GM18520 (cell line): Measurements from ENCODE around the gene PHACTR3.

Source experiments
- ATAC-seq: cut with Tn5 transposase; IDR thresholded peaks from one replicate; pipeline ENCODE4 v1.9.1; 2021; ENCODE audit not compliant: unreplicated experiment

The PHACTR3 gene

DNA sequence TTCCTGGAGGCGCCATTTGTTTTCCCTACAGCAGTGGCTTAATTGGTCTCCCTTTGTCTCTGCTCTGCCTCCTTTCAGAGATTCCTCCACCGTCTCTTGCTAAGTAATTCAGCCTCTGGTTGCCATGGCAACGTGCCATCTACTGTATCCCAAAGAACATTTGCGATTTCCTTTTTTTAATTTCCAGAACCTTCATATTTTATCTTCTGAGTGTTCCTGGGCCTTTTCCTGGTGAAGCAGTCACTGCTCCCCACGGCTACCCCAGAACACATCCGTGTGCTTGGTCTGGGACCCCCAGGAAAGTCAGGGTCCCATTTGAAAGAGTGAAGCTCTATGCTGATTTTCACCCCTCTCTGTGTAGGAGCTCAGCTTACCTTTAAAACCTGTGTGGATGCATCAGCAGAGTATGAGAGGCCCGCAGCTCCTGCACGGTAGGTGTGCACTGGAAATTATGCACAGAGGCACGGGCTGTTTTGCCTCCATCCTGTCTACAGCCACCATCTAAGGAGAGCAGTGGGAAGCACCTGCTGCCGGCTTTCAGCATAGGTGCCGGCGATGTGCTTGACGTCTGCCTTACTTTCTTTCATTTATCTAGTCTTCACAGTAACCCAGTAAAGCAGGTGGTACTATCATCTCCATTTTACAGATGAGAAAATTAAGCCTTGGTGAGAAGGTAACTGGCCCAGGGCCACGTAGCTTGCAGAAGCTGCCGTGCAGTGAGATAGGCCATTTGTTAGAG lies 206.3 kb downstream of the PHACTR3 start:
- no peak for ATAC-seq

DNA sequence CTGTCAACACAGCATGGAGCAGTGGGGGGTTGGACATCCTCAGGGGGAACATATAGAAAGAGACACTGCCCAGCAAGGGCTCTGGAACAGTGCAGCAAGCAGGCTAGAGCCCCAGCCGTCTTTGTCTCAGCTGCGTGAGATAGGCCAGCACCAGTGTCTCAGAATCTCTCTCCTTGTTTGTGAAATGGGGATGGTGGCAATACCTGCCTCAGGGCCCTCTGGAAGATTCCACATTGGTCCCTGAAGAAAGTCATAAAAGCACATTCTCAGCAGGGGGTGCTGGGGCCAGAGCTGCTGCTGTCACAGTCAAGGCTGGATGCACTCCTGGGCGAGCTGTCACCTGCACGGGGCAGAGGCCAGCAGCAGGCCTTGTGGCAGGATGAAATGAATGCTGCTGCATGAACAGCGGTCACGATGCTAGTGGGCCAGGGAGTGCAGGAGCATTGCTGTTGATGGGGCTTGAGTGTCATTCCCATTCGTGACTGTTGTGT lies 207.4 kb downstream of the PHACTR3 start:
- no peak for ATAC-seq

DNA sequence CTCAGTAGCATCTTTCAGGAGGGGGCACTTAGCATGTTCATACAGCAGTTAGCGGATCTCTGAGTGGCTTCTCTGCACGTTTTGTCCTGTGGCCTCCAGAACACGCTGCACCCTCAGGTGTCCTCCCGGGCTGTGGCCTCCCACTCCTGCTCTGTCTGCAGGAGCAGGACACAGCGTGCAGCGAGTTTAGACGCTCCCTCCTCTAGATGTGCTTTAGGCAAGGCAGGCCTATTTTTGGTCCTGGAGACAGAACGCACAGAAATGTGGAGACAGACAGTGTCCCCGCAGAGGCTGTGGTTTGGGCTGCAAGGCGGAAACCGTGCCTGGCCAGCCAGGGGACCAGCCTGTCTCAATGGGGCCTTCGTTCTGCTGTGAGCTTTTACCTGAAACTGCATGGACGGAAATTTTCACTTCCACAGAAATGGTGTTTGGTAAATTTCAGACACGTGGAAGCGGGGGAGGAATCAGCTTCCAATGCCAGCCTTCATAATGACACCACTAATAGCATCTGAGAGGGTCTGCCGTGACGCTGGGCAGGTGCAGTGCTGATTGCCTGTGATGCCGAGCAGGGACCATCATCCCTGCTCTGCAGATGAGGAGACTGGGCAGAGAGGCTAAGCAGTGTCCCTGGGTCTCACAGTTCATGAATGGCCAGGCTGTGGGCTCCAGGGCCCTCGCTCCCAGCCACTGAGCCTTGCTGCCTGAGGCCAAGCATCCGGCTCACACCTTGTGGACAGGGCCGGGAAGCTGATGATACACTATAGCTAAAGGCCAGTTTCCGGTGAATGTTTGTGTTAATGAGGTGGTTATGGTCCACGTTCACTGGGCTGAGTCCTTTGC lies 208.2 kb downstream of the PHACTR3 start:
- ATAC-seq, result no peak

DNA sequence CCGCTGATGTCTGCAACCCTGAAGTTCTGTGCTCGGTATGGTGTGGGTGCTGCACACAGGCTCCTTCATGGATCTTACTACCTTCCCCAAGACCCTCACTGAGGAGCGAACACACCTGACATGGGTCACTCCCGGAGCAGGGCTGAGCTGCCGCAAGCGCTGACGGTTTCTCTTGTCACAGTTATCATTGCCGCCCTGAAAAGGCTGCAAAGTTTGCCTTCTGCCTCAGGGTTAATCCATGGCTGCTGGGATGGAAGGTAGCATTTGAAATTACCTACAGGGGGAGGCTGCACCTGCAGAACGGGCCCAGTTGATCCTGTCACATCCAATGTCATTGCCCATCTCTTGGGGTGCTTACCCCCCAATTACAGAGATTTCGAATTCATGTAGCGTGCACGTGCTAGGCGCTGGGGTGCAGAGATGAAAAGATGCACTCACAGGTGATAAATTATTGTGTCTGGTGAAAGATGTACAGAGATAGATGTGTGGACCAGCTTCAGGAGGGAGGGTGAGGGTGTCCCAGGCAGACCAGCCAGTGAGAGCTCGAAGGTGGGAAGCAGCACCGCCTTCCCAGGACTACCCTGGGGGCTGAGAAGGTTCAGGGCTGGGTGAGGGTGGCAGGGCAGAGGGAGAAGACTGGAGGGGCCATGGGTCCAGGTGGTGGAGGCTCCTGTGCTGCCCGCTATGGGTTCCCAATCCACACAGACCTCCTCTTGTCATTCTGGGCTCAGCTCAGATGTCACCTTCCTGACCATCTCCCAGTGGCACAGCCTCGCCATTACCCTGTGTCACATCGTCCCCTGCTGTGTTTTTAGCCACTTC lies 209.0 kb downstream of the PHACTR3 start:
- ATAC-seq, result no peak

DNA sequence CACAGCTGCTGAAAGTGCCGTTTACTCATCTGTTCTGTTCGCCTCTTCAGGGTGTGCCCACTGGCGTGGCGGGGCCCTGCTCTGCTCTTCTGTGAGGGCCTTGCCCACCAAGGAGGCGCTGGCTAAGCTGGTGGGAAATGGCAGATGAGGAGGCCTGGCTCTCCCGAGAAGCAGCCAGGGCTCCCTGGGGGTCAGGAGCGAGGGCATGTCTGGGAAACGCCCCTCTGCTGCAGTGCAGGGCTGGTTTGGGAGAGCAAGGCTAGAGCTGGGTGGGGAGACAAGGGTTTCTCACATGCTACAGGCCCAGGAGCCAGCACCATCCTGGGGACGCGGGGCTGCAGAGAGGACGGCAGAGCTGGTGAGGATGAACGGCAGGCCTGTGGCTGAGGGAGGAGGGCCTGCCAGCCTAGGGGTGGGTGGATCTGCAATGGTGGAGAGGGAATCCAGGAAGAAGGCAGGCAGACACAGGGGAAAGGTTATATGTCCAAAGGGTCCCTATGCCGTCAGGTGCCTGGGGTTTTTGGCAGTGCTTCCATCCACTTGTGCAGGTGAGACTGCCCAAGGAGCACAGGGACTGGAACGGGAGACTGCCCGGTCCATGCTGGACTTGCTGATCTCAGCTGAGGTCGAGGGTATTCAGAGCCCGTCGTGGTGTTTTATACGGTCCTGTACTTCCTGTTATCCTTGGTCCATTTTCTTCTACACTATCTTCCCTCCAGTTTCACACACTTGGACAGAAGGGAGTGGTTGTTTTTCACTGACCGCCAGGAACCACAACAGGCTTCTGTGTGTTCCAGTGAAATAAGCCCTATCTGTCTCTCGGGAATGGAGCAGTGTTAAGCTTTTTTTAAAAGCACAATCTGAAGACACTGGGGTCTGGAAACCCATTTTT lies 209.9 kb downstream of the PHACTR3 start:
- ATAC-seq, result no peak

DNA sequence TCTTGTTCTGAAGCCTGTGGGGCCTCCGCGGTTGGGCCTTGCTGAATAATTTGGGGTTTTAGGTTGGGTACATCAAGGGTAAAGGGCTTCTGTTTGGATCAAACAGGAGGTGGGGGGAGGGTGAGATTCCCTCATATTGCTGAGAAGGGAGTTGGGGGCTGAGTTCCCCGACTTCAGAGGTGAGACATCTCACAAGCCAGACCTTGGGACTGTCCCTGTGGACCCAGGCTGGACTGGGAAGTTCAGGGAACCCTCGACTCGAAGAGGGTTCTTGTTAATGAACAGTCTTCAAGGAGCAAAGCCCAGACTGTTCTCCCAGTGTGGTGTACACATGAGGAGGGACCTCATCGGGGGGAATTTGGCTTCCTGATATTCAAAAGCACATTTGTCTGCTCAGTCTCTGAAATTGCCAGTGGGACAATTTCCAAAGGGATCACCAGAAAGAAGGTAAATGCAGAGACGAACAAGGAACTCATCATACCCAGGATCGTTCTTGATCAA lies 210.6 kb downstream of the PHACTR3 start:
- no peak for ATAC-seq

DNA sequence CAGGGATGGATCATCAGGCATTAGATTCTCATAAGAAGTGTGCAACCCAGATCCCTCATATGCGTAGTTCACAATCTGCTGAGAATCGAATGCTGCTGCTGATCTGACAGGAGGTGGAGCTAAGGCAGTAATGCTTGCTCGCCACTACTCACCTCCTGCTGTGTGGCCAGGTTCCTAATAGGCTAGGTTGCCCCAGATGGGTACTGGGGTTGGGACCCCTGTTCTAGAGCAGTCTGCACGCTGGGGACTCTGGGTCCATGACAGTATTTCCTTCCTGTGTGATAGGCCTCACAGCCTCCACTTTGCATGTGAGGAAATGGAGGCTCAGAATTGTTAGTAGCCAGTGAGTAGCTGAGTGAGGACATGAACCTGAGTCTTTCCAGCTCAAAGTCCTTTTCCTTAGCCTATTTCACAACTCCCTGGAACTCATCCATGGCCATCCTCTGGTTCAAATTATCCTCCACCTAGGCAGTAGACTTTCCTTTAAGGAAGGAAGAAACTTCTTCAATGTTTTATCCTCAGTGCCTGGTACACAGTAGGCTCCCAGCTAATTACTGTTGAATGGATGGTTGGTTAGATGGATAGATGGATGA lies 211.9 kb downstream of the PHACTR3 start:
- ATAC-seq, result no peak

DNA sequence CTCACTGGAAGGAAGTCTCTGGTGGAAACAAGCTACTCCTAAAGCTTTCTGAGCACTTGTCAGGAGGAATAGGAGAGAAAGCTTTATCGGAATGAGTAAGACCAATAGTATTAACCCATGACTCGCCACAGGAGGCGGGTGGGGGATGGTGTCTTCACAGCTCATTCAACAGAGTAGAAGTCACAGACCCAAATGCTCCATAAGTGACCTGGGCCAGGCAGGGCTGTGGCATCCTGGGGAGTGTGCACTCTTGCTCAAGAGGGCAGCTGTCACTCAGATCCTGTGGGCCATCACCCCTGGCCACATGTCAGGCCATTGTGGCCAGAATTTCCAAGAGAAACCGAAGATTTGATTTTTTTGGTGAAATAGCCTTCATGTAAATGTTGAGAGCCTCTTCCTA lies 213.1 kb downstream of the PHACTR3 start:
- no peak for ATAC-seq

DNA sequence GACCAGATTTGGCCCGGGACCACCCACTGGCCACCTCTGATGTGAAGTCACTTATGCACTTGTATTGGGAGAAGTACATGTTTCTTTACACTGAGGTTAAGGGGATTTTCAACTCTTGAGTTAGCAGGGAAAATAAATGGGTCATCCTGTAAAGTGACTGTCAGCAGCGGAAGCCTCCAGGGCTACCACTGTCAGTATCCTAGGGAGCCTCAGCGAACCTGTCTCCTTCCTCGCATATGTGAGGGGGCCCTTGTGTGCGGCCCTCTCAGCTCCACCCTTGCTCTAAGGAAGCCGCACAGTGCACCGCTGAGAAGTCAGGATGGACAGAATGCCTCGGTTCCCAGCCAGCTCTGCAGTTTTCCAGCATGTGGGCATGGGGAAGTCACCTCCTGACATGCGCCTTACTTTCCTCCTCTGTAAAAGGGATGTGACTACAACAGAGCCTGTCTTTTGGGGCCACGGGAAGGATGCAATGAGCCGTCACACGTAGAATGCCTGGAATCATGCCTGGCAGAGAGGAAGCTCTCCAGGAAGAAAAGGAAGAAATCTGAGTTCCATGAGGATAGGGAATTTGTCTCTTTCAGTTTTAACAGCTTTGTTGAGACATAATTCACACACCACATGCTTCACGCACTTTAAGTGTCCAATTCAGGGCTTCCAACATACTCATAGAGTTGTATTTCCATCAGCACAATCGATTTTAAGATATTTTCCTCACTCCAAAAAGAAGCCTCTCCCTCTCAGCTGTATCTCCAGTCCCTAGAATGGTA lies 213.7 kb downstream of the PHACTR3 start:
- ATAC-seq, result no peak

DNA sequence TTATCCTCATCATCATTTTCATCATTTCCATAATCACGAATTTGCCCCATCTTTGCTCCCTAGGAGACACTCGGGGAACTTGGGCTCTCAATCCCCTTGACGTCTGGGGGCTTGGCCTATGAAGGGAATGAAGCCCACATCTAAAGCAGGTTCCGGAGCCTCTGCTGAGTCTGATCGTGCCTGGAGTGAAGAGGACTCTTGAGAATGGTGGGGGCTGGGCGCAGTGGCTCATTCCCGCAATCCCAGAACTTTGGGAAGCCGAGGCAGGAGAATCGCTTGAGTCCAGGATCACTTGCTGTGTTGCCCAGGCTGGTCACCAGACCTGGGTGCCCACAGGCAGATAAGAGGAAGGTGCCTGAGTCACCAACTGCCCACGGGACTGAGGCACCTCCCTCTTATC lies 214.6 kb downstream of the PHACTR3 start:
- no peak for ATAC-seq

DNA sequence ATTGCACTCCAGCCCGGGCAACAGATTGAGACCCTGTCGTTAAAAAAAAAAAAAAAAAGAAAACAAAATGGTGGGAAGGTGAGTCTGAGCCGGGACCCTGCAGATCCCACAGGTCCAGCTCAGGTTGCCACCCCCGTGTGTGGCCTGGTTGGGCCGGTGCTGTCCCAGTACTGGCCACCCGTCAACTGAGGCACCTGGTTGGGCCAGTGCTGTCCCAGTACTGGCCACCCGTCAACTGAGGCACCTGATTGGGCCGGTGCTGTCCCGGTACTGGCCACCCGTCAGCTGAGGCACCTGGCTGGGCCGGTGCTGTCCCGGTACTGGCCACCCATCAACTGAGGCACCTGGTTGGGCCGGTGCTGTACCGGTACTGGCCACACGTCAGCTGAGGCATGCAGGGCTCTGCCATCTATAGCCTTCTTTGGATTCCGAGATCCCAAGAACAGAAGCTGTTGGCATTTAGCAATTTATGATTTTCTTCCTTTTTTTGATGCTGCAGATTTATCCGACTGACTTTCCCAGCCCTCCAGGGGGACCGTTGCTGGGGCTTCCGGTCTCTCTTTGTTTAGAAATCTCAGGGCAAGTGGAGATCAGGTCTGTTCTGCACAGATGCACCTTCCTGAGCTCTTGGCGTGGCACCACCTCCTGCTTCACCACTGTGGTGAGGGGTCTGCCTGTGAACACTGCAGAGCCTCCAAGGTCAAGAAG lies 215.3 kb downstream of the PHACTR3 start:
- no peak for ATAC-seq

DNA sequence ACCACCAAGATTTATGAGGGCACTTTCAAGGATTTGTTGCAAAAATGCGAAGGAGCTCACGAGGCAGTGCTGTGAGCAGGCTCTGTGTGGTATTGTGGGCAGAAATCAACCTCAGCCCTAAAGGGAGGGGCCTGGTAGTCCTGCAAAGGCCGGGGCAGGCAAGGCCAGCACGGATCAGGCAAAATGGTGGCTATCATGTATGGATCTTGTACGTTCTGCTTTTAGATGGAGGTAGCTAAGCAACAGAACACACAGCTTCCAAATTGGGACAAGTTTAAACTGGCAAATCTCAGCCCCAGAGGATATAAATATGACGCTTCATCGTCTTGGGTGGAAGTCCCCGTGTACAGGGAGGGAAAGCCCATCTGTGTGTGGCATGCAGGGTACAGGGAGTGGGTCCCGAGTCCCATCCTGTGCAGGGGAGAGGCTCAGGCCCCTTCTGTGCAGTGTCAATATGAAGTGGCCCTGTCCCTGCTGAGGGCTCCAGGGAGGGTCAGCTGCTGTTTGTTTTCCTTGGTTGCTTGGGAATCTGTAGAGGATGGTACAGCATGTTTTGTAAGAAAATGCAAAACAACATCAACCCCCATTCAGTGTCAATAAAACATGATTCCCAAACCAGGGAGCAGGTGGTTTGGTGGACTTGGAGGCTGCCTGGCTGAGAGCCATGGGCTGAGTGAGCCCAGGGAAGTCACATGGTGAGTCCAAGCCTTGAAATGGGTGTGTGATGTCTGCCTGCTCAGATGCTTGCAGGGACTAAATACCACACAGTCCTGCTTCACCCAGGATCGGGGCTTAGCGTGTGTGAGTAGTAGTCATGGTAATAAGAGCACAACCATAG lies 216.1 kb downstream of the PHACTR3 start:
- ATAC-seq, result no peak

DNA sequence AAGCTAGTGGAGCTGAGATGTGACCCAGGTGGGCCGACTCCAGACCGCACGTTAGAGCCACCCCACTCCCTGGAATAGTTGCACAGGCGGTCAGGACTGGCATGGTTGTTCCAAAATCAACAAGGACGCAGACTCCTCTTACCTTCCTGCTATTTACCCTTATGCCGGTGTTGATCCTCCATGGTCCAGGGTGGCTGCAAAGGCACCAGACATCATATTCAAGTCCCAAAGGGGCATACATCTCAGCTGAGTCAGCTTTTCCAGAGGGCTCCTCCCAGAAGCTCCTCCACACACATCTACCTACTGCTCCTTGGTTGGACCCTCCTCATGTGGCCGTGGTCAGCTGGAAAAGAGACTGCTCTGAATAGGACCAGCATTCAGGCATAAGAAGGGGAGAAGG lies 216.9 kb downstream of the PHACTR3 start:
- ATAC-seq, result no peak

DNA sequence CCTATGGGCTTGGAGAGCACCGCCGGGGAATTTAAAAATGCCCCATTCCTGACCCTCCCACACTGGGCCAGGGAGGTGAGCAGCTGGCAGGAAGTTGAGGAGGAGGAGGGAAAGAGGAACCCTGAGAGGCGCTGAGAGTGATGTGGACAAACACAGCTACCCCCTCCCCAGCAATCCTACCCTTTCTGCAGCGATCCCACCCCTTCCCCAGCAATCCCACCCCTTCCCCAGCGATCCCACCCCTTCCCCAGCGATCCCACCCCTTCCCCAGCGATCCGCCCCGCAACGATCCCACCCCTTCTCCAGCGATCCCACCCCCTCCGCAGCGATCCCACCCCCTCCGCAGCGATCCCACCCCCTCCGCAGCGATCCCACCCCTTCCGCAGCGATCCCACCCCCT lies 217.4 kb downstream of the PHACTR3 start:
- ATAC-seq, result no peak

DNA sequence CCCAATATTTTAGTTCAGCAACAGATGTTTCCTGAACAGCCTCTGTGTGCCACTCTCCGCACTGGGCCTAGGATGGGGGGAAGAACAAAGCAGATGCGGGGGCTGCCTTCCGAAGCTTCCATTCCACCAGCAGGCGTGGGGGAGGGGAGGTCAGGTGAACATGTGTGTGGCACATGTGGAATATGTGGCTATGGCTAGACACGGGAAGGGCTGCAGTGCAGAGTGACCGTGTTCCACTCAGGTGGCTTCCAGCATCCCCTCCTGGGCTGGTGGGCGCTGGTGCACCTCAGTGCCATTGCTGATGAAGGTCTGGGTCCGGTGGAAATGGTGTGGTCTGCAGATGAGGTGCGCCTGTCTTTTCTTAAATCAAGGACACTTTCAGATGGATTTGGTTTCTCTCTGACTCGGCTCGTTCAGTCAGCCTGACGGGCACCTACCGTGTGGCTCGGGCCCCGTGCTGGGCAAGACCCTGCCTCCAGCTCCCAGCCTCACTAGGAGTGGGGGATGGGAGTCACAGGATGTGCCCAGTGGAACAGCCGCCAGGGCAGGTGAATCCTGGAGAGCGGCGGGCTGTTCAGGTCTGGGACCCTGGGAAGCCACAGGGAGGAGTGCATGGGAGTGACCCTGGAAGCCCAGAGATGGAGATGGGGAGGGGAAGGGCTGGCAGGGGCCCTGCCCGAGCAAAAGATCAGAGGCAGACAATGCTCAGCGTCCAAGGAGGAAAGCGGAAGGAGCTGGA lies 218.1 kb downstream of the PHACTR3 start:
- ATAC-seq, result no peak

DNA sequence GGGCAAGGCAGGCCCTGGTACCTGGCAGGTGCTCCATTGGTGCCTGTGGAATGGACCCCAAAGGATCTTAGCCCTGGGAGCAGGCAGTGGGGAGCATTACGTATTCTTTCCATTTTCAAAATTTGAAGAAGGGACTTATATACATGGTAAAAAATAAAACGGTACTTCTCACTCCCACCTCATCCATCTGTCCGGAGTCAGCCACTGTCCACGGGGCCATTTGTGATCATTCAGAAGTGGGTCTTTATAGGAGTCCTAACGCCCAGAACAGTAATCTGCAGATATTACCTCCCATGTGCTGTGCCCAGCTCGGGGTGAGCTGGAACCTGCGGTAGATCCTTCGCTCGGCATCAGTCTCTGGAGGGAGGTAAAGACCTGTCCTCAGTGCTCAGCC lies 218.7 kb downstream of the PHACTR3 start:
- ATAC-seq, result no peak
